GM23248 (cell line): Measurements from ENCODE around the gene GPR82. TPM values are rescaled to one million over a fixed set of nuclear protein-coding genes. Genes with fewer than 3 reads are reported as not detected.
A peak's percentile ranks its signal among the peaks of the same experiment; 100 is the strongest.

Experiments used
- DNase-seq: peaks from one replicate; pipeline ENCODE4 v3.0.0-alpha.2; 2015
- H2AFZ ChIP-seq: fragments of 200-600 bp; sonication (generic); 2 replicates; pipeline ENCODE4 v1.6.1; 2016; ENCODE audit warnings: antibody characterized with exemption
- H3F3A ChIP-seq: fragments of 200-600 bp; sonication (generic); 2 replicates; pipeline ENCODE4 v1.6.1; 2016; ENCODE audit warnings: mild to moderate bottlenecking, antibody characterized with exemption, mixed run types; ENCODE audit not compliant: insufficient read depth
- H3K27ac ChIP-seq: fragments of 200-600 bp; sonication (generic); 2 replicates; pipeline ENCODE4 v1.5.1; 2016; ENCODE audit warnings: mild to moderate bottlenecking
- H3K27me3 ChIP-seq: fragments of 200-600 bp; sonication (generic); replicated peaks from 2 replicates; pipeline ENCODE4 v1.6.1; 2016; ENCODE audit warnings: mild to moderate bottlenecking; ENCODE audit not compliant: insufficient read depth
- H3K36me3 ChIP-seq: fragments of 200-600 bp; sonication (generic); 2 replicates; pipeline ENCODE4 v1.6.1; 2016; ENCODE audit warnings: low read depth, mild to moderate bottlenecking
- H3K4me1 ChIP-seq: fragments of 200-600 bp; sonication (generic); 2 replicates; pipeline ENCODE4 v1.6.1; 2016; ENCODE audit warnings: mild to moderate bottlenecking; ENCODE audit not compliant: insufficient read depth
- H3K4me2 ChIP-seq: fragments of 200-600 bp; sonication (generic); one replicate; pipeline ENCODE4 v1.6.1; 2016; ENCODE audit warnings: mild to moderate bottlenecking; ENCODE audit not compliant: unreplicated experiment
- H3K4me3 ChIP-seq: fragments of 200-600 bp; sonication (generic); 2 replicates; pipeline ENCODE4 v1.5.1; 2016; ENCODE audit warnings: mild to moderate bottlenecking
- H3K79me2 ChIP-seq: fragments of 200-600 bp; sonication (generic); 2 replicates; pipeline ENCODE4 v1.6.1; 2016; ENCODE audit warnings: mild to moderate bottlenecking; ENCODE audit not compliant: insufficient read depth
- H3K9ac ChIP-seq: fragments of 200-600 bp; sonication (generic); 2 replicates; pipeline ENCODE4 v1.6.1; 2016; ENCODE audit warnings: mild to moderate bottlenecking
- H3K9me2 ChIP-seq: fragments of 200-600 bp; sonication (generic); 2 replicates; pipeline ENCODE4 v1.6.1; 2016; ENCODE audit warnings: mixed run types, mild to moderate bottlenecking, moderate library complexity; ENCODE audit not compliant: insufficient read depth
- H3K9me3 ChIP-seq: fragments of 200-600 bp; sonication (generic); one replicate; pipeline ENCODE4 v1.6.1; 2017; ENCODE audit warnings: low read depth
- H4K20me1 ChIP-seq: fragments of 200-600 bp; sonication (generic); 2 replicates; pipeline ENCODE4 v1.6.0; 2016; ENCODE audit not compliant: insufficient read depth
- EZH2 ChIP-seq: fragments of 200-600 bp; sonication (generic); IDR thresholded peaks from 2 replicates; pipeline ENCODE4 v1.6.1; 2018; ENCODE audit warnings: antibody characterized with exemption, mild to moderate bottlenecking; ENCODE audit not compliant: insufficient read depth, poor library complexity, severe bottlenecking
- EZH2phosphoT487 ChIP-seq: fragments of 200-600 bp; sonication (generic); IDR thresholded peaks from 2 replicates; pipeline ENCODE4 v1.6.1; 2018; ENCODE audit warnings: antibody characterized with exemption, moderate library complexity, mild to moderate bottlenecking, low read depth; ENCODE audit not compliant: insufficient read depth
- WGBS, 2 experiments: methylation state at CpG; one replicate each; pipeline ENCODE4 v1.1.6; 2015 to 2017; ENCODE audit warnings: low lambda C conversion rate in 2 of 2, low coverage in 1 of 2; ENCODE audit errors: missing lambda C conversion rate in 2 of 2; 5-methylcytosine and 5-hydroxymethylcytosine counted together
- in situ Hi-C: fragments of 300-500 bp; cut with MboI; formaldehyde crosslinking; loops from 2 replicates; pipeline ENCODE4 v1.15.0; 2020
- polyA plus RNA-seq: library from polyadenylated mRNA; unstranded; fragments of >200 nt; fragmentation: Nextera tagmentation; extraction: Ambion mirVana; gene quantifications from 2 replicates; pipeline ENCODE4 v1.2.1, GENCODE V29; 2016
- small RNA-seq: library from RNA; depleted of rRNA; stranded (forward); fragments of <200 nt; gene quantifications from one replicate; pipeline ENCODE3, GENCODE V24; 2014; ENCODE audit warnings: low read depth, low replicate concordance
- total RNA-seq: library from RNA; depleted of rRNA; stranded (reverse); fragments of >200 nt; shearing (Covaris generic); gene quantifications from 2 replicates; pipeline ENCODE4 v1.2.3, GENCODE V29; 2014; rRNA removed

The GPR82 gene
- total and polyA plus RNA-seq, 2 experiments from 2014 or later, result 0.13 TPM; not detected in 1

GRCh38 chrX:41761169-41761568, 37.2 kb downstream of the GPR82 start:
- Histone ChIP-seq H3K9me2 (no peaks in the 10 kb centered on the region), H3K79me2 (no peaks in the 10 kb centered on the region), H3K4me2 (no peak overlapping the region), H3K27me3 (no peaks in the 10 kb centered on the region), H3F3A (no peaks in the 10 kb centered on the region), H4K20me1 (no peaks in the 10 kb centered on the region), H3K4me1 (no peaks in the 10 kb centered on the region), H3K4me3 (no peak overlapping the region), H3K9ac (no peak overlapping the region), H2AFZ (no peak overlapping the region), H3K27ac (no peak overlapping the region), H3K9me3 (no peaks in the 10 kb centered on the region), H3K36me3 (no peaks in the 10 kb centered on the region)
- no peak for DNase-seq
- 93 to 97% methylated on average over 3 of the region's 3 CpGs for WGBS, 2 experiments
- in situ Hi-C loops, result no loop called here
- no peak for TF ChIP-seq EZH2
- TF ChIP-seq EZH2phosphoT487, result no peak

GRCh38 chrX:41761702-41762101, 37.7 kb downstream of the GPR82 start:
- no peaks in the 10 kb centered on the region for H3K4me1 ChIP-seq
- in situ Hi-C loops, result no loop called here
- no peak for DNase-seq

GRCh38 chrX:41779030-41779564, 55.1 kb downstream of the GPR82 start:
- 0% methylated on average over 1 of the region's 1 CpG for WGBS, 2 experiments
- Histone ChIP-seq H3K36me3 (no peaks in the 10 kb centered on the region), H3K27ac (no peak overlapping the region; the same call in 1 of the 2 replicates), H2AFZ (no peak overlapping the region), H3K9ac (no peak overlapping the region), H3K4me2 (no peak overlapping the region), H3K9me2 (no peaks in the 10 kb centered on the region), H3K9me3 (no peaks in the 10 kb centered on the region), H4K20me1 (no peaks in the 10 kb centered on the region), H3K27me3 (no peaks in the 10 kb centered on the region), H3K4me3 (no peak overlapping the region), H3K4me1 (peaks cover 13% of the 10 kb centered on the region), H3K79me2 (no peaks in the 10 kb centered on the region), H3F3A (peaks cover 13% of the 10 kb centered on the region; the same call in 1 of the 2 replicates)
- TF ChIP-seq EZH2phosphoT487 (no peak), EZH2 (no peak)
- DNase-seq, result peak; percentile 59
- in situ Hi-C loops, result loop anchor here (25.0 kb wide), 2 partner anchors 483 to 758 kb away; no protein-coding TSS in a partner anchor

More at GRCh38 chrX:41761702-41762101, 37.7 kb downstream of the GPR82 start:
- no peaks in the 10 kb centered on the region for H3K27me3 ChIP-seq
- no peak overlapping the region for H3K27ac ChIP-seq
- H3K9me3 ChIP-seq, result no peaks in the 10 kb centered on the region
- H4K20me1 ChIP-seq, result no peaks in the 10 kb centered on the region
- no peak overlapping the region for H3K9ac ChIP-seq
- no peaks in the 10 kb centered on the region for H3K79me2 ChIP-seq
- H2AFZ ChIP-seq, result no peak overlapping the region
- H3K36me3 ChIP-seq, result no peaks in the 10 kb centered on the region
- H3F3A ChIP-seq, result no peaks in the 10 kb centered on the region
- no peak overlapping the region for H3K4me3 ChIP-seq
- H3K9me2 ChIP-seq, result no peaks in the 10 kb centered on the region
- H3K4me2 ChIP-seq, result no peak overlapping the region
- TF ChIP-seq EZH2phosphoT487 (no peak), EZH2 (no peak)

Small RNAs within 50 kb of the gene (small RNA-seq; reads per million reads assigned to genes)
- not detected for gene RN7SL144P

Other genes with a start within 250 kb of the GPR82 start
- gene GPR34, start 35.2 kb upstream of the GPR82 start, total RNA-seq, result not detected in 2 replicates
- gene GPR34, start 35.2 kb upstream of the GPR82 start, polyA plus RNA-seq, result 0.09 TPM in 1 of 2 replicates, not detected in the other
- gene CASK, start 199.4 kb downstream of the GPR82 start, total RNA-seq, result 16.7 and 29.2 TPM in 2 replicates
- 2.5 and 2.8 TPM in 2 replicates for gene CASK, start 199.4 kb downstream of the GPR82 start, polyA plus RNA-seq